K562 (cell line): Measurements from ENCODE around the gene KCNH2. TPM values are rescaled to one million over a fixed set of nuclear protein-coding genes. Genes with fewer than 3 reads are reported as not detected.
A peak's percentile ranks its signal among the peaks of the same experiment; 100 is the strongest.

Experiments
- C11orf30 ChIP-seq: fragments of 450-650 bp; IDR thresholded peaks from 2 replicates; pipeline ENCODE4 v1.6.1; 2016; ENCODE audit warnings: low read depth, mild to moderate bottlenecking
- DMBX1 ChIP-seq: fragments of 250-450 bp; sonication (Bioruptor Pico); IDR thresholded peaks from 2 replicates; pipeline ENCODE4 v1.8.0; 2022; ENCODE audit warnings: inconsistent platforms, mild to moderate bottlenecking, moderate library complexity, borderline replicate concordance
- DPF2 ChIP-seq: fragments of 450-650 bp; IDR thresholded peaks from 2 replicates; pipeline ENCODE4 v1.6.1; 2016
- ETV5 ChIP-seq: sonication (generic); formaldehyde crosslinking; IDR thresholded peaks from 2 replicates; pipeline ENCODE4 v1.4.0; 2020; ENCODE audit warnings: low read depth, mild to moderate bottlenecking, missing genetic modification reagents
- FOS ChIP-seq: IDR thresholded peaks from 3 replicates; pipeline ENCODE4 v1.6.1; 2011; ENCODE audit not compliant: insufficient read length; ENCODE audit errors: extremely low read depth
- FOXP1 ChIP-seq: sonication (generic); formaldehyde crosslinking; IDR thresholded peaks from 2 replicates; pipeline ENCODE4 v1.8.0; 2022; ENCODE audit warnings: mild to moderate bottlenecking, missing genetic modification reagents
- KLF6 ChIP-seq: fragments of 250-450 bp; sonication (Bioruptor Pico); IDR thresholded peaks from 2 replicates; pipeline ENCODE4 v1.4.0; 2020; ENCODE audit warnings: mild to moderate bottlenecking, moderate library complexity, borderline replicate concordance
- MECOM ChIP-seq: fragments of 250-450 bp; sonication (Bioruptor Pico); IDR thresholded peaks from 2 replicates; pipeline ENCODE4 v1.8.0; 2022; ENCODE audit warnings: inconsistent platforms
- MEIS2 ChIP-seq: fragments of 450-650 bp; IDR thresholded peaks from 2 replicates; pipeline ENCODE4 v1.6.1; 2014; ENCODE audit warnings: mild to moderate bottlenecking; ENCODE audit not compliant: partially characterized antibody
- PML ChIP-seq: IDR thresholded peaks from 2 replicates; pipeline ENCODE4 v1.6.1; 2012; ENCODE audit warnings: low read length, inconsistent platforms
- RUNX1 ChIP-seq: sonication (generic); IDR thresholded peaks from 2 replicates; pipeline ENCODE4 v1.6.1; 2016; ENCODE audit warnings: antibody characterized with exemption, low read depth
- SMARCB1 ChIP-seq: IDR thresholded peaks from 2 replicates; pipeline ENCODE4 v1.6.1; 2011; ENCODE audit warnings: improper control_type of control experiment, low read depth; ENCODE audit not compliant: insufficient read length
- SRSF9 ChIP-seq: fragments of 200-400 bp; formaldehyde crosslinking; IDR thresholded peaks from 2 replicates; pipeline ENCODE4 v1.6.1; 2017; ENCODE audit warnings: low read depth, low read length, borderline replicate concordance
- TAF1 ChIP-seq: IDR thresholded peaks from 2 replicates; pipeline ENCODE4 v1.6.1; 2011; ENCODE audit warnings: mild to moderate bottlenecking, low read length, moderate library complexity; ENCODE audit not compliant: insufficient read depth, control insufficient read depth, severe bottlenecking; ENCODE audit errors: extremely low read depth
- TCF3 ChIP-seq: sonication (generic); formaldehyde crosslinking; IDR thresholded peaks from 2 replicates; pipeline ENCODE4 v1.4.0; 2020; ENCODE audit warnings: mild to moderate bottlenecking, missing genetic modification reagents
- TCF7L2 ChIP-seq: fragments of 150-350 bp; IDR thresholded peaks from 2 replicates; pipeline ENCODE4 v1.6.1; 2016; ENCODE audit warnings: low read depth, mild to moderate bottlenecking, low read length, moderate library complexity
- XRCC5 ChIP-seq: fragments of 200-400 bp; formaldehyde crosslinking; IDR thresholded peaks from 2 replicates; pipeline ENCODE4 v1.6.1; 2017; ENCODE audit warnings: low read depth, mild to moderate bottlenecking, low read length
- ZNF347 ChIP-seq: fragments of 450-650 bp; formaldehyde crosslinking; IDR thresholded peaks from 2 replicates; pipeline ENCODE4 v1.4.0; 2020; ENCODE audit warnings: low read depth, mild to moderate bottlenecking, moderate library complexity
- ZNF584 ChIP-seq: fragments of 200-800 bp; sonication (Bioruptor generic); IDR thresholded peaks from 2 replicates; pipeline ENCODE4 v1.6.1; 2016; ENCODE audit warnings: low read depth, mild to moderate bottlenecking, missing genetic modification characterization, missing compliant biosample characterization
- ZNF695 ChIP-seq: fragments of 450-650 bp; formaldehyde crosslinking; IDR thresholded peaks from 2 replicates; pipeline ENCODE4 v1.4.0; 2020; ENCODE audit warnings: mild to moderate bottlenecking, moderate library complexity
- ZNF79 ChIP-seq: fragments of 250-450 bp; sonication (Bioruptor Pico); IDR thresholded peaks from 2 replicates; pipeline ENCODE4 v1.4.0; 2020; ENCODE audit warnings: low read depth, mild to moderate bottlenecking, moderate library complexity
- polyA plus RNA-seq, 8 experiments: library from polyadenylated mRNA; depleted of rRNA in 4 of 8; stranded (reverse) in 5 of 8; unstranded in 3 of 8; fragments of >200 nt; fragmentation: Nextera tagmentation in 2 of 8; fragmentation: Illumina TruSeq in 1 of 8; extraction: Ambion mirVana in 2 of 8; extraction: Trizol in 1 of 8; gene quantifications; 2 replicates each; pipeline versions ENCODE4 v1.2.1 to v1.2.3, GENCODE V29; 2011 to 2014; ENCODE audit warnings: inconsistent platforms in 1 of 8, missing spikeins in 1 of 8
- total RNA-seq, 7 experiments: library from RNA; depleted of rRNA in 6 of 7; stranded (reverse); fragments of >200 nt in 6 of 7; fragmentation: Illumina TruSeq in 2 of 7; extraction: Trizol in 2 of 7; gene quantifications; 2 replicates each; pipeline versions ENCODE4 v1.2.1 to v1.2.3, GENCODE V29; 2011 to 2021; ENCODE audit warnings: low replicate concordance in 1 of 7
- TF ChIP-seq, protein P1 (sequence below), 2 experiments: IDR thresholded peaks in 1 of 2; conservative IDR thresholded peaks in 1 of 2; 2 replicates each; pipeline ENCODE4 v1.6.1; 2016; ENCODE audit warnings: low read depth in 2 of 2, mild to moderate bottlenecking in 1 of 2, missing compliant biosample characterization in 1 of 2, missing genetic modification characterization in 1 of 2, moderate library complexity in 1 of 2
- TF ChIP-seq, protein P2 (sequence below): fragments of 250-450 bp; sonication (Bioruptor Pico); IDR thresholded peaks from 2 replicates; pipeline ENCODE4 v1.8.0; 2022; ENCODE audit warnings: inconsistent platforms, mild to moderate bottlenecking, moderate library complexity, borderline replicate concordance
- TF ChIP-seq, protein P3 (sequence below), 2 experiments: fragments of 450-650 bp in 1 of 2; sonication (generic) in 1 of 2; formaldehyde crosslinking in 1 of 2; IDR thresholded peaks in 1 of 2; conservative IDR thresholded peaks in 1 of 2; 2 replicates each; pipeline versions ENCODE4 v1.6.1 to v1.8.1; 2016 to 2023; ENCODE audit warnings: mild to moderate bottlenecking in 2 of 2, moderate library complexity in 2 of 2, inconsistent platforms in 1 of 2, missing genetic modification reagents in 1 of 2

The KCNH2 gene
- total and polyA plus RNA-seq, 9 of the 15 experiments (the other 6 are each of a cell fraction or from before 2014, with no cell fraction given): 18.1 to 368 (median 218) TPM

DNA sequence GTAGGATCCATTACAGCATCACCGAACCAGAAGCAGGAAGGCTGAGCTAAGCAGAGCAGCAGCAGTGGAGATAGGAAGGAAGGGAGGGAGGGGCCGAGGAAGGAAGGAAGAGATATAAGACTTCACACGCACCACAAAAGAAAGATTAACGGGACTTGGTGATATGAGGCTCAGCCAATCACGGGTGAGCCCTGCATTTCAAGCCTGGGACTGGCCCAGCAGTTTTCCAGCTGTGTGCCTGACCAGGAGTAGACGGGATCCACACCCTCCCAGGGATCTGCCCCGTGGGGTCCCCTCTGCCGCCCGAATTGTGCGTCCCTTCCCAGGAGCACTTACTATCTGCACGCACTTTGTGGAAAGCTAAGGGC lies 30.0 kb upstream of the KCNH2 start (continued):
- TF ChIP-seq, protein P1, sequence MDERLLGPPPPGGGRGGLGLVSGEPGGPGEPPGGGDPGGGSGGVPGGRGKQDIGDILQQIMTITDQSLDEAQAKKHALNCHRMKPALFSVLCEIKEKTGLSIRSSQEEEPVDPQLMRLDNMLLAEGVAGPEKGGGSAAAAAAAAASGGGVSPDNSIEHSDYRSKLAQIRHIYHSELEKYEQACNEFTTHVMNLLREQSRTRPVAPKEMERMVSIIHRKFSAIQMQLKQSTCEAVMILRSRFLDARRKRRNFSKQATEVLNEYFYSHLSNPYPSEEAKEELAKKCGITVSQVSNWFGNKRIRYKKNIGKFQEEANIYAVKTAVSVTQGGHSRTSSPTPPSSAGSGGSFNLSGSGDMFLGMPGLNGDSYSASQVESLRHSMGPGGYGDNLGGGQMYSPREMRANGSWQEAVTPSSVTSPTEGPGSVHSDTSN (CRISPR knock-in tag; IDR thresholded peaks at IDR 0.05; ENCODE audit: low read depth): no peak
- TF ChIP-seq, protein P1 (tag; conservative IDR thresholded peaks at IDR 0.05; ENCODE audit: low read depth): peak; percentile 81
- TF ChIP-seq TAF1: peak; percentile 15
- TF ChIP-seq, protein P2, sequence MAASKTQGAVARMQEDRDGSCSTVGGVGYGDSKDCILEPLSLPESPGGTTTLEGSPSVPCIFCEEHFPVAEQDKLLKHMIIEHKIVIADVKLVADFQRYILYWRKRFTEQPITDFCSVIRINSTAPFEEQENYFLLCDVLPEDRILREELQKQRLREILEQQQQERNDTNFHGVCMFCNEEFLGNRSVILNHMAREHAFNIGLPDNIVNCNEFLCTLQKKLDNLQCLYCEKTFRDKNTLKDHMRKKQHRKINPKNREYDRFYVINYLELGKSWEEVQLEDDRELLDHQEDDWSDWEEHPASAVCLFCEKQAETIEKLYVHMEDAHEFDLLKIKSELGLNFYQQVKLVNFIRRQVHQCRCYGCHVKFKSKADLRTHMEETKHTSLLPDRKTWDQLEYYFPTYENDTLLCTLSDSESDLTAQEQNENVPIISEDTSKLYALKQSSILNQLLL (CRISPR knock-in tag): 0 out of 2 replicates have a peak, but pooled peaks have one; percentile 54
- TF ChIP-seq, protein P3, sequence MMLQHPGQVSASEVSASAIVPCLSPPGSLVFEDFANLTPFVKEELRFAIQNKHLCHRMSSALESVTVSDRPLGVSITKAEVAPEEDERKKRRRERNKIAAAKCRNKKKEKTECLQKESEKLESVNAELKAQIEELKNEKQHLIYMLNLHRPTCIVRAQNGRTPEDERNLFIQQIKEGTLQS (IDR thresholded peaks at IDR 0.05): no peak
- TF ChIP-seq, protein P3 (CRISPR knock-in tag; conservative IDR thresholded peaks at IDR 0.05): 0 out of 2 replicates have a peak, but pooled peaks have one; percentile 7
- peak; percentile 77; the same call in 1 of the 2 replicates for TF ChIP-seq ZNF695 (CRISPR knock-in tag)
- 0 out of 2 replicates have a peak, but pooled peaks have one; percentile 1 for TF ChIP-seq XRCC5
- peak; percentile 92; the same call in 1 of the 2 replicates for TF ChIP-seq DPF2
- peak; percentile 31; the same call in 1 of the 2 replicates for TF ChIP-seq RUNX1
- peak; percentile 96 for TF ChIP-seq MEIS2
- TF ChIP-seq DMBX1 (CRISPR knock-in tag): no peak
- peak; percentile 66; the same call in 1 of the 2 replicates for TF ChIP-seq ZNF79 (CRISPR knock-in tag)
- no peak for TF ChIP-seq SRSF9
- TF ChIP-seq FOS: peak; percentile 59
- peak; percentile 79; the same call in 1 of the 2 replicates for TF ChIP-seq ETV5 (CRISPR knock-in tag)
- TF ChIP-seq ZNF347 (CRISPR knock-in tag): no peak
- no peak for TF ChIP-seq TCF7L2
- TF ChIP-seq MECOM (CRISPR knock-in tag): peak; percentile 72; the same call in 1 of the 2 replicates
- TF ChIP-seq PML: peak; percentile 54
- TF ChIP-seq SMARCB1: no peak
- TF ChIP-seq C11orf30: no peak; the same call in 1 of the 2 replicates
- TF ChIP-seq TCF3 (CRISPR knock-in tag): peak; percentile 85
- TF ChIP-seq FOXP1 (CRISPR knock-in tag): peak; percentile 58
- TF ChIP-seq KLF6 (CRISPR knock-in tag): 0 out of 2 replicates have a peak, but pooled peaks have one; percentile 12
- TF ChIP-seq ZNF584 (CRISPR knock-in tag): peak; percentile 73; the same call in 1 of the 2 replicates
